Ramos (cell line): ENCODE measurements around the gene SAMD1.

ENCODE experiments used
- in situ Hi-C: fragments of 300-500 bp; cut with MboI; formaldehyde crosslinking; loops from one replicate; pipeline ENCODE4 v1.14.3; 2022; ENCODE audit warnings: low sequenced_read_pairs; ENCODE audit not compliant: unreplicated experiment

The SAMD1 gene

DNA sequence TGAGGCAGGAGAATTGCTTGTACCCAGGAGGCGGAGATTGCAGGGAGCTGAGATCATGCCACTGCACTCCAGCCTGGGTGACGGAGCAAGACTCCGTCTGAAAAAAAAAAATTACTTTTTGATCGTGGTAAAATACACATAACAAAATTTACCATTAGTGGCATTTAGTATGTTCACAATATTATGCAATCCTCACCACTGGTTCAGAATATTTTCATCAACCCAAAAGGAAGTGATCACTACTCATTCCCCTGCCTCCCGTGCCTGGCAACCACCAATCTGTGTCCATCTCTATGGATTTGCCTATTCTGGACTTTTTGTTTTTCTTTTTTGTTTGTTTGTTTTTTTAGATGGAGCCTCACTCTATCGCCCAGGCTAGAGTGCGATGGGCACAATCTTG is 27.4 kb downstream of the SAMD1 start:
- in situ Hi-C loops, result loop anchor here (25.0 kb wide), 1 partner anchor 451 kb away; no protein-coding TSS in a partner anchor

DNA sequence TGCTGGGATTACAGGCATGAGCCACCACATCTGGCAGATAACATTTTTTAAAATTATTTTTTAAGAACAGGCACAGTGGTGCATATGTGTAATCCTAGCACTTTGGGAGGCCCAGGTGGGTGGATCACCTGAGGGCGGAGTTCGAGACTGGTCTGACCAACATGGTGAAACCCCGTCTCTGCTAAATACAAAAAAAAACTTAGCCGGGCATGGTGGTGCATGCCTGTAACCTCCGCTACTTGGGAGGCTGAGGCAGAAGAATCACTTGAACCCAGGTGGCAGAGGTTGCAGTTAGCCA is 28.0 kb downstream of the SAMD1 start:
- in situ Hi-C loops, result loop anchor here (25.0 kb wide), 1 partner anchor 450 kb away; no protein-coding TSS in a partner anchor

DNA sequence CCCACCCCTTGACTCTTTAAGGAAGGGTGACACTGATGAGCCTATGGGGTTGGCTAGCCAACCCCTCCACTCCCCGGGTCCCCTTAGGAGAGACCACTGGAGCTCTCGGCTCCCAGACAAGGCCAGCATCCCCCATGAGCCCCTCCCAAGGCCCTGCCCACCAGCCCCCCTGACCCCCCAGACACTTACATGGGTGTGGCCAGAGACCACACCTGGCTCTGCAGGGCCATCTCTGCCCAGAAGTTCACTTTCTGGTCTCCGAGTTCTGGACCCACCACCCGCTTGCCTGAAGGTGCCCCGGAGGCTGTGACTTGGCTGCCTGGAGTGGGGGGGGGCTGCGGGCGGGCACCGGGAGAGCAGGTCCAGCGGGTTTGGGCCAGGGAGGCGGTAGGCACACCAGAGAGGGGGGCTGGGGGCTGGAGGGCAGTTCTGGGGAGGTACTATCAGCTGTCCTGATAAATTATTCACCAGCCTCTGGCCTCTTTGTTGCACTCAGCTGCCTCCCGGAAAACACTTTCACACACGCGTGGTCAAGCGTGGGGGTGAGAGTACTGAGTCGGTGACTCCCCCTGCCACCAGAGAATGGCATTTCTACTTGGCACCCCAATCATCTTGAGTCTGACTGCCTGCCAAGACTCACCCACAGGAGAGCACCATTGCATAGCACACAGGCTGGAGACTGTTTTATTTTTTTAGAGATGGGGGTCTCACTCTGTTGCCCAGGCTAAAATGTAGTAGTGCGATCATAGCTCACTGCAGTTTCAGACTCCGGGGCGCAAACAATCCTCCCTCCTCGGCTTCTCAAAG is 28.6 kb downstream of the SAMD1 start, which contains the start of gene PALM3:
PALM3 (minus strand) TSS at position 326 of the 807 bp plus-strand sequence; CDS start at position 230, 96 bp downstream.
- in situ Hi-C loops, result loop anchor here (25.0 kb wide), 1 partner anchor 450 kb away; no protein-coding TSS in a partner anchor

DNA sequence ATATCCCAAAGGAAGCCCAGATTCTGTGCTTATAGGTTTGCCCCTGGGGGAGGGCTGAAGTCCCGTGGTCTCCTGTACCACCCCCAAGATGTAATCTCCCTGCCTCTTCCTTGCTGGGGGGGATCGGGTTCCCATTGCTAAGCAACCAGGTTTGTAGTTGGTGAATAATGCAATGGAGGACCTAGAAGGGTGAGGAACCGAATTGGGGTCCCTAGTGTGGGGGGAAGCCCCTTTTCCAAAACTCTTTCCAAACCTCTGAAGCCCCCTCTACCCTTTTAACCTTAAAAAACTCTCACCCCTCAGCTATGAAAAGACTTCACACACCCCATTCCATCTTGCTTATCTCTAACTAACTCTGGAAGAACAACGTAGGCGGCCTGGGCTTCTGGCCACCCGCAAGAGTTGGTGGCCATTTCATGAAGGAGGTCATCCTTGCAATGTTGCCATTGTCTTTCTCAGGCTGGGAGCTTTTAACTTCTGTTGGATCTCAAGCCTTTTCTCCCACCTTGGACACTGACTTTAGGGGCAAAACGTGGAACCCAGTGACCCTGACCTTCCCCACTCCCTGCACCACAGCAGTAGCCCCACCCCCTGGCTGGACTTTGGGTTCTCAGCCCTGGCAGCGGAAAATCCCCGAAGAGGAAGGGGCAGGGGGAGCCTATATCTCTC is 29.3 kb downstream of the SAMD1 start:
- in situ Hi-C loops, result loop anchor here (25.0 kb wide), 1 partner anchor 449 kb away; no protein-coding TSS in a partner anchor

DNA sequence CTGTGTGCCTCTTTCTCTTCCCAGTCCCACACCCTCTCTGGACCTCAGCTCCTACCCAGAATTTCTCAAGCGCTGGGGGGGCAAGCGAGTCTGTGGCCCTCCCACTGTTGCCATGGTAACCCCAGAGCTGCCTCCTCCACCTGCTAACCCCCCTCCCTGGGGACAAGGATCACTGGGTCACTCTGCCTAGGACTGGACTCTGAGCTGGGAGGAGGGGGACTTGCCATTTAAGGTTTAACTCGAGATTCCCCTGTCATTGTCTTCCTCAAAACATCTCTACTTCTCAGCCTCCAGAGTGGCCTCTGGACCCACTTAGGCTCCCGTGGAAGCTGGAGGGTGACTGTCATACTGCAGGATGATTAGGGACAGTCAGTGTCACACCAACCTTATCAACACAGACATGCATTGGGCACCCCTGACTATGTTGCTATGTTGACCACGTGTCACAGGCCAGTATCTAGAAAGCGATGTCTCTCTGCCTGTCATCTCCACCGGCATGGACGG is 30.8 kb downstream of the SAMD1 start:
- in situ Hi-C loops, result loop anchor here (25.0 kb wide), 1 partner anchor 447 kb away; no protein-coding TSS in a partner anchor

DNA sequence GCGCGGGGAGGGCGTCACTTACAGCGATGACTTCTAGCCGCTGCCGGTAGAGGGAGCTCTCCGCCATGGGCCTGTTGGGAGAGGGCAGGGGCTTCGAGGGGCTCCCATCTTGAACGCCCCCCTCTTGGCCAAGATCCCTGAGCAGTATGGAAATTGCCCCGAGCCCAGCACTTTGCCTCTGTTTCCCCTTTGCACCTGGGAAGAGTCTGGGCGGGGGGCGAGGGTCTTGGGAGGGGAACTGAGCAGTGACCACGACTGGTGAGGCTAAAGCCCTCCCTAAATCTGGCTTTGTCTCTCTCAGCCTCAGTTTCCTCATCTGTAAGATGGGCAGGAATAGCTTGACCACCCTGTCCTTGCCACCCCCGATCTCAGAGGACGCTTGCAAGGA is 31.5 kb downstream of the SAMD1 start:
- in situ Hi-C loops, result loop anchor here (25.0 kb wide), 1 partner anchor 447 kb away; no protein-coding TSS in a partner anchor

DNA sequence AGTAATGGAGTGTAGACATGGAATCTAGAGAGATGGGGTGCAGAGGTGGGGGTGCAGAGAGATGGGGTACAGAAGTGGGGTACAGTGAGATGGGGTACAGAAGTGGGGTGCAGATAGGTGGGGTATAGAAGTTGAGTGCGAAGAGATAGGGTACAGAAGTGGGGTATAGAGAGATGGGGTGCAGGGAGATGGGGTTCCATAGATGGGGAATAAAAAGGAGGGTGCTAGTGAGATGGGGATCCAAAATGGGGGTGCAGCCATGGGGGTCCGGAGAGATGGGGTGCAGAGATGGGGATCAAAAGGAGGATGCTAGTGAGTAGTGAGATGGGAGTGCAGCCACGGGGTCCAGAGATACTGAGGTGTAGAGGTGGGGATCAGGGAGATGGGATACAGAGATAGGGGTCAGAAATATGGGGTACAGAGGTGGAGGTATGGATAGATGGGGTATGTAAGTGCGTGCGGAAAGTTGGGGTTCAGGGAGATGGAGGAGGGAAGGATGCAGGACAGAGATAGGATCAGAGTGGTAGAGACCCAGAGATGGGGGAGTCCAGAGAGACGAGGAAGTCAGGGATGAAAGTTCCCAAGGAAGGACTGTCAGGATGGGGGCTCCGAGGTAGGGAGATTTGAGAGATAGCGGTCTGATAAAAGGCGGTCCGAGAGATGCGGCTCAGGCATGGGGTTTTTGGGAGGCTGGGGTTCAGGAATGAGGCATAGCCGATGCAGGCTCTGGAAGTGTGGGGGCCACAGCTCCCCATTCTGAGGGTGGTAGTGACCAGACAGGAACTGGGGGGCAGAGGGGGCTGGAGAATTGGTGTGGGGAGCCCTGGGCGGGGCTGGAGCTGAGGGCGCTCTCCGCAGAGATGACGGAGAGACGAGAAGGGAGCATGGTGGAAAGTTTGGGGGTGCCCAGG is 32.1 kb downstream of the SAMD1 start:
- in situ Hi-C loops, result loop anchor here (25.0 kb wide), 1 partner anchor 446 kb away; no protein-coding TSS in a partner anchor

DNA sequence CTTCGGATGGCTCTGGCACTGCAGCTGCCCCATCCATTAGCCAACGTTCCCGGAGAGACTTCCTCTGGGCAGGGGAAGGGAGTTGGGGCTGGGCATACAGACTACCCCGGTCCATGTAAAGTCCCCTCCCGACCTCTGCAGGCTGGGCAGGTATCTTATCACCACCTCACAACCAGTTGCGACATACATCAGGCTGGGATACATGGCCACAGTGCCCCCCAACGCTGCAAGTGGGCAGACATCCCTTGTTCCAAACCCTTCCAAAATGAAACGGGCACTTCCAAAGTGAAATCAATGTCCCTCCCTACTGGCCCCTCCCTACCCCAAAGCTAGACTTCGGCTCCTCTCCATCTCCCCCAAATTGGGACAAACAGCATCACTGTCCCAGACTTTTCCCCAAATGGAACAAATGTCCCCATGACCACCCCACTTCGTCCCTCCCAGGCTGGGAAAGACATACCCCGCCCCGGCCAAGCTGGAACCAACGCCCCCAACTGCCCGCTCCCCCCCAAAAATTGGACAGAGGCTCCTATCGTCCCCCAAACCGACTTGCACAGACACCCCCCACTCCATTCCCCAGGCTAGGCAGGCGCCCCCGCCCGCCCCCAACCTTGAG is 33.7 kb downstream of the SAMD1 start:
- in situ Hi-C loops, result loop anchor here (25.0 kb wide), 1 partner anchor 445 kb away; no protein-coding TSS in a partner anchor

DNA sequence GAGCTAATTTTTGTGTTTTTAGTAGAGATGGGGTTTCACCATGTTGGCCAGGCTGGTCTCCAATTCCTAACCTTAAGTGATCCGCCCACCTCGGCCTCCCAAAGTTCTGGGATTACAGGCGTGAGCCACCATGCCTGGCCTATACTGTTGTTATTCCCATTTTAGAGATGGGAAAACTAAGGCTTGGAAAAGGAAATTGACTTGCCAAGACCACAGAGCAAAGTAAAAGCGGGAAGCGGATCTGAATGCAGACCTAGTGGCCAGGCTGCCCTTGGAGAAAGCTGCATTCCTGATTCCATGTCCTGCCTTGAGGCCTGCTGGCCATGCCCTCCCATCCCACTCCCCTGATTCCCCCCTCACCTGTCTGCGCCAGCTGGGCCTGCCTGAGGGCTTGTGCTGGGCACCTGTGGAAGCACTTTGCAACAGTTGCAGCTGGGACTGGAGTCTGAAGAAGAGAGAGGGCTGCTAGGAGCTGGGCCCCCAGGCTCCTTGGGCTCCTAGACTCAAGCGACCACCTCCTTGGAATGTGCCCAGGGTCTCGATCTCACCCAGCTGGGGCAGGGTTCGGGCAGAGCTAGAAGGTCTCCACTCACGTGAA is 34.4 kb downstream of the SAMD1 start:
- in situ Hi-C loops, result loop anchor here (25.0 kb wide), 1 partner anchor 444 kb away; no protein-coding TSS in a partner anchor

DNA sequence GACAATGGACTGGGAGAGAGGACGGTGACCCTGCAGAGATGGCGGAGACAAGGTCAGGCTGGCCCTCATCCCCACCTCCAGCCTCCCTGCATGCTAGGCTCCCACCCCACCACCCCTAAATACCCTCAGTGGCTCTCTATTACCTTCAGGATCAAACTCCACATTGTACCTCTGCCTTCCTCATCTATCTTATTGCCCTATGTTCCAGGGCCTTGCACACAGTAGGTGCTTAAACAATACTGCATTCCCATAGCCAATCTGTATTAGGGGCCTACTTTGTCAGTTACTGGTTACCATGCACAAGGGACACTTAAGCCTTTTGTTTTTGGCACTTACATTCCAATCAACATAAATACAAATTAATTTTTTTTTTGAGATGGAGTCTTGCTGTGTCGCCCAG is 35.2 kb downstream of the SAMD1 start:
- in situ Hi-C loops, result loop anchor here (25.0 kb wide), 1 partner anchor 443 kb away; no protein-coding TSS in a partner anchor

DNA sequence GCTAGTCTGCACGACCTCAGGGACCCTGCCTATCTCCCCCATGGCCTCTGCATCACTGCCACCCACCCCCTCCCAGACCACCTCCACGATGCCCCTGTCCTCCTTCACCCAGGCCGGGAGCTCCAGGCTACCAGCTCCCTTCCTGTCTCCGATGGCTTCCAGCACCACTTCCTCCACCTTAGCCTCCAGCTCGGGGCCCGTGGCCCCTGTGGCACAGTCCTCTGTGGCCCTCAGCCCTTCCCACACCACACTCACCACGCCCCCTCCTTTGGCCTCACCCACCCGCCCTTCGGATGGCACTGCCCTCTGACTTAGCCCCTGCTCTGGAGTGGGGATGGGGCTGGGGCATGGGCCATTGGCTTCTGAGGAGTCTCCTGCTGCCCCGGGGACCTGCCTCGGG is 35.8 kb downstream of the SAMD1 start:
- in situ Hi-C loops, result loop anchor here (25.0 kb wide), 1 partner anchor 442 kb away; no protein-coding TSS in a partner anchor

DNA sequence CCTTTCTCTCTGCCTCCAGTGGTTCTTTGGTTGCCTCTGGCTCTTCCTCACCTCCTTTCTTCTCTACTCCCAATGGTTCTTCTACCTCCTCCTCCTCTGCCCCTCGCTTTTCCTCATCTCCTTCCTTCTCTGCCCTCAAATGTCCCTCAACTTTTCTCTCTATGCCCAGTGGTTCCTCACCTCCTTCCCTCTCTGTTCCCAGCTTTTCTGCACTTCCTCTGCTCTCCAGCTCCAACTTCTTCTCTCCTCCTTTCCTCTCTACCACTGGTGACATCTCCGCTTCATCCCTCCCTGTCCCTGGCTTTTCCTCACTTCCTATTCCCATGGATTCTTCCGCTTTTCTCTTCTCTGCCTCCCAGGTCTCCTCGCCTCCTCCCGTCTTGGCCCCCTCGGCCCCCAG is 36.5 kb downstream of the SAMD1 start:
- in situ Hi-C loops, result loop anchor here (25.0 kb wide), 1 partner anchor 442 kb away; no protein-coding TSS in a partner anchor

DNA sequence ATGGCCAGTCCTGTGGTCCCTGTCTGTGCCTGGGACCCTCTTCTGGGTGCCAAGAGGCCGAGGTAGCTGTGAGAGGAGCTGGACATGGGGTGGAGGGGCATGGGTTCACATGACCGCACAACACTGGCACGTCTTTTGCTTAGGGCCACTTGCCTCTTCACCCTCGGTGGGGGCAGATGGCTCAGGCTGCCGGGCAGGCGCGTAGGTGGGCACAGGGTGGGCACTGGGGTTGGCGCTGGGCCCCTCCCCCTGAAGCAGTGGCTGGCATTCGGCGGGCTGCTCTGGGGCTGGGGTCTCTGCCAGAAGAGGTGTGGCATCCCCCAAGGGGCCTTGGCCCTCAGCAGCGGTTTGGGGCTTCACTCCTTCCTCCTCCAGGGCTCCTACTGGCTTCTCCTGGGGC is 37.1 kb downstream of the SAMD1 start:
- in situ Hi-C loops, result loop anchor here (25.0 kb wide), 1 partner anchor 441 kb away; no protein-coding TSS in a partner anchor

DNA sequence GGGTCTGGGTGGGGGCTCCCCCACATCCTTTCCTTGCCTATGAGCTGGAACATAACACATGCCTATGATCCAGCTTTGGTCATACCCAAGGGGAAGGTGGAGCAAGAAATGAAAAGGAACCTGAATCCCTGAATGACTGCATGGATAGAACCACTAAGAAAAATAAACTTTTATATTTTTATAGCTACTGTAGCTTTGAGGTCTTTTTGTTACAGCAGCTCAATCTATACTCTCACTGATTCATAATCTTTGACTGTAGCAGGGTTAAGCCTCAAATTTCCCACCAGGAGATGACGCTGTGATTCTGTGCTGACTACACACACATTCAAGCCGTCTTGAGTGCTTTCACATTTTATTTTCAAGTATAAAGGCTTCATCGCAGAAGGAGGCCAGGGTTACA is 37.5 kb downstream of the SAMD1 start:
- in situ Hi-C loops, result loop anchor here (25.0 kb wide), 1 partner anchor 441 kb away; no protein-coding TSS in a partner anchor

DNA sequence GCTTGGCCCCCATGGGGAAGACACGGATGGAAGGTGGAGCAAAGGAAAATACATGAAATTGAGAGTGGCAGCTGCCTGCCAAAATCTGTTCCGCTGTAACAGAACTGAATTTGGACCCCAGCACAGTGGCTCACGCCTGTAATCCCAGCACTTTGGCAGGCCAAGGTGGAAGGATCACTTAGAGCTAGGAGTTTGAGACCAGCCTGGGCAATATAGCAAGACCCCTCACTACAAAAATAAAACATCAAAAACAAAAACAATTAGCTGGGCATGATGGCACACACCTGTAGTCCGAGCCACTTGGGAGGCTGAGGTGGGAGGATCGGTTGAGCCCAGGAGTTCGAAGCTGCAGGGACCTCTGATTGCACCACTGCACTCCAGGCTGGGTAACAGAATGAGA is 38.1 kb downstream of the SAMD1 start:
- in situ Hi-C loops, result loop anchor here (25.0 kb wide), 1 partner anchor 440 kb away; no protein-coding TSS in a partner anchor

DNA sequence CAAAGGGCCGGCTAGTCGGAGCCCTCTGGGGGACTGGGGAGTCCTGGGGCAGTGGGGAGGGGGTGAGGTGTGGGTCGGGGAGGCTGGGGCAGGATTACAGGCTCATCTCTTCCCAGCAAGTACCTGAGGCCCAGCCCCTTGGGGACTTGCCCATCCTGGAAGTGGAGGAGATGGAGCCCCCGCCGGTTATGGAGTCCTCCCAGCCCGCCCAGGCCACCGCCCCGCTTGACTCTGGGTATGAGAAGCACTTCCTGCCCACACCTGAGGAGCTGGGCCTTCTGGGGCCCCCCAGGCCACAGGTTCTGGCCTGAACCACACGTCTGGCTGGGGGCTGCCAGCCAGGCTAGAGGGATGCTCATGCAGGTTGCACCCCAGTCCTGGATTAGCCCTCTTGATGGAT is 38.6 kb downstream of the SAMD1 start:
- in situ Hi-C loops, result loop anchor here (25.0 kb wide), 1 partner anchor 440 kb away; no protein-coding TSS in a partner anchor

DNA sequence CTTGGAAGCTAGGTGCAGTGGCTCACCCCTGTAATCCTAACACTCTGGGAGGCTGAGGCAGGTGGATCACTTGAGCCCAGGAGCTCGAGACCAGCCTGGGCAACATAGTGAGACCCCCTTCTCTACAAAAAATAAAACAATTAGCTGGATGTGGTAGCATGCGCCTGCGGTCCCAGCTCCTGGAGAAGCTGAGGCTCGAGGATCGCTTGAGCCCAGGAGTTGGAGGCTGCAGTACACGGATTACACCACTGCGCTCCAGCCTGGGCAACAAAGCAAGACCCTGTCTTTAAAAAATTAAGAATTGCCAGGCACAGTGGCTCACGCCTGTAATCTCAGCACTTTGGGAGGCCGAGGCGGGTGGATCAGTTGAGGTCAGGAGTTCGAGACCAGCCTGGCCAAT is 39.6 kb downstream of the SAMD1 start:
- in situ Hi-C loops, result loop anchor here (25.0 kb wide), 1 partner anchor 439 kb away; no protein-coding TSS in a partner anchor

DNA sequence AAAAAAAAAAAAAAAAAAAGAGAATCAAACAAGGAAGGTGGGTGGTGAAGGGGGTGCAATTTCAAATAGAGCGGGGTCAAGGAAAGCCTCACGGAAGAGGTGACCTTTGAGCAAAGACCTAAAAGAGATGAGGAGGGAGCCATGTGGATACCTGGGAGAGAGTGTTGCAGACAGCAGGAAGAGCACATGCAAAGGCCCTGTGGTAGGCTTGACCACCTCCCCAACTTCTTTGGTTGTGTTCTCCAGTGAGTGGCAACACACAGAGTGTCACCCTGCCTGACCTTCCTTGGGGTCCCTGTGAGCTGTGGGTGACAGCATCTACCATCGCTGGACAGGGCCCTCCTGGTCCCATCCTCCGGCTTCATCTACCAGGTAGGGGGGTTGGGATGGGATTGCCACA is 40.0 kb downstream of the SAMD1 start:
- in situ Hi-C loops, result loop anchor here (25.0 kb wide), 1 partner anchor 438 kb away; no protein-coding TSS in a partner anchor
